ENCODE data around the gene HS3ST5. TPM values are rescaled to one million over a fixed set of nuclear protein-coding genes. Genes with fewer than 3 reads are reported as not detected.

Gene HS3ST5
- total RNA-seq, 3 donors from 2014 or later: not detected

- DNase-seq (no peak), ATAC-seq (no peak)
- Mint-ChIP-seq H3K4me1 (ENCODE audit: low read depth) (no peaks in the 10 kb centered on the region), H3K27me3 (ENCODE audit: low read depth) (no peaks in the 10 kb centered on the region), H3K4me3 (no peak overlapping the region), H3K36me3 (ENCODE audit: insufficient read depth) (no peaks in the 10 kb centered on the region), H3K9me3 (no peaks in the 10 kb centered on the region)
These were observed 38.4 kb downstream of the HS3ST5 start for GRCh38 chr6:114304304-114304887.

GRCh38 chr6:114301596-114302219 is 41.1 kb downstream of the HS3ST5 start:
- no peaks in the 10 kb centered on the region for H3K27me3 Mint-ChIP-seq (ENCODE audit: low read depth)
- no peaks in the 10 kb centered on the region for H3K9me3 Mint-ChIP-seq
- ATAC-seq (no peak), DNase-seq (no peak)
- no peaks in the 10 kb centered on the region for H3K4me1 Mint-ChIP-seq (ENCODE audit: low read depth)
- no peak overlapping the region for H3K4me3 Mint-ChIP-seq
- H3K36me3 Mint-ChIP-seq (ENCODE audit: insufficient read depth): no peaks in the 10 kb centered on the region

DNA sequence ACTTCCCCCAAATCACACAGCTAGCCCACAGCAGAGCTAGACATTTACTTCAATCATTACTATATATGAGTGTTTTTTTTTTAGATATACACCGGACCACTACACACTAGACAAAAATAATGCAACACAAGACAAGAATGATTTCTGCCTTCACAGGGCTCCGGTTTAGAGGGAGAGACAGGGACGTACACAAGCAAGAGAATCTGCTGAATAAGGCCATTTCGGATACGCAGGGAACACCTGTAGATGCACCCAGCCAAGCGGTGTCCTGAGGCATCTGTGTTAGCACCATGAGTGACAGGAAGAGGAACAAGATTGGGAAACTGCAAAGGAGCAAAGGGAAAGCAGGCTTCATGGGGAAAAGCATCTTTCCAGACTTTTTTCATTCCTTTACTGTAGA is 45.7 kb downstream of the HS3ST5 start:
- H3K4me1 Mint-ChIP-seq (ENCODE audit: low read depth): no peaks in the 10 kb centered on the region
- H3K36me3 Mint-ChIP-seq (ENCODE audit: insufficient read depth): no peaks in the 10 kb centered on the region

GRCh38 chr6:114292431-114292830 is 50.4 kb downstream of the HS3ST5 start:
- ATAC-seq (no peak), DNase-seq (no peak)
- Mint-ChIP-seq H3K4me3 (no peak overlapping the region), H3K36me3 (ENCODE audit: insufficient read depth) (no peaks in the 10 kb centered on the region), H3K4me1 (ENCODE audit: low read depth) (no peaks in the 10 kb centered on the region), H3K9me3 (no peaks in the 10 kb centered on the region), H3K27me3 (ENCODE audit: low read depth) (no peaks in the 10 kb centered on the region)

More for the DNA sequence above, 45.7 kb downstream of the HS3ST5 start:
- ATAC-seq (no peak), DNase-seq (no peak)
- Mint-ChIP-seq H3K27me3 (ENCODE audit: low read depth) (no peaks in the 10 kb centered on the region), H3K4me3 (no peak overlapping the region), H3K9me3 (no peaks in the 10 kb centered on the region)

DNA sequence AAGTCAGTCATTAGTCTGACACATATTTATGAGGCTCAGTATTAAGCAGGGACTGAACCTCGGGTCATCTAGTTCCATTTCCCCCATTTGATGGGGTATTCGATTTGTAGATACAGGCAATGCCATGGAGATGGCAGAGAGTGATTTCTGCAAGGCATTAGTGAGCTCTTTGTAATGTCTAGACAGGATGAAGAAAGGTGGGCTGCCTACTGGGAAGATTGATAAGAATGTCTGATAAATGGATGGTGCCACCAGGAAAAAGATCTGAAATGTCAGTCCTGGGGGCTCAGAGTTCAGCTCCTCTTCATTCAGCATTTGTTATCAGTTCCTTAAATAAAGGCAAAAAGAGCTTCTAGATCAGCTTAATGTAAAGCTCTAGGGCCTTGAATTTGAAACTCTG is 51.4 kb downstream of the HS3ST5 start:
- ATAC-seq (no peak), DNase-seq (no peak)
- H3K4me3 Mint-ChIP-seq: no peak overlapping the region
- no peaks in the 10 kb centered on the region for H3K36me3 Mint-ChIP-seq (ENCODE audit: insufficient read depth)
- H3K27me3 Mint-ChIP-seq (ENCODE audit: low read depth): no peaks in the 10 kb centered on the region
- H3K9me3 Mint-ChIP-seq: no peaks in the 10 kb centered on the region
- no peaks in the 10 kb centered on the region for H3K4me1 Mint-ChIP-seq (ENCODE audit: low read depth)

GRCh38 chr6:114290864-114291263 is 52.0 kb downstream of the HS3ST5 start:
- Mint-ChIP-seq H3K36me3 (ENCODE audit: insufficient read depth) (no peaks in the 10 kb centered on the region), H3K4me1 (ENCODE audit: low read depth) (no peaks in the 10 kb centered on the region), H3K4me3 (no peak overlapping the region), H3K9me3 (no peaks in the 10 kb centered on the region), H3K27me3 (ENCODE audit: low read depth) (no peaks in the 10 kb centered on the region)
- no peak for DNase-seq
- no peak for ATAC-seq

GRCh38 chr6:114288701-114289495 is 53.9 kb downstream of the HS3ST5 start:
- ATAC-seq (no peak), DNase-seq (no peak)
- H3K9me3 Mint-ChIP-seq: no peaks in the 10 kb centered on the region
- no peaks in the 10 kb centered on the region for H3K27me3 Mint-ChIP-seq (ENCODE audit: low read depth)
- H3K4me3 Mint-ChIP-seq: no peak overlapping the region
- no peaks in the 10 kb centered on the region for H3K4me1 Mint-ChIP-seq (ENCODE audit: low read depth)
- no peaks in the 10 kb centered on the region for H3K36me3 Mint-ChIP-seq (ENCODE audit: insufficient read depth)

DNA sequence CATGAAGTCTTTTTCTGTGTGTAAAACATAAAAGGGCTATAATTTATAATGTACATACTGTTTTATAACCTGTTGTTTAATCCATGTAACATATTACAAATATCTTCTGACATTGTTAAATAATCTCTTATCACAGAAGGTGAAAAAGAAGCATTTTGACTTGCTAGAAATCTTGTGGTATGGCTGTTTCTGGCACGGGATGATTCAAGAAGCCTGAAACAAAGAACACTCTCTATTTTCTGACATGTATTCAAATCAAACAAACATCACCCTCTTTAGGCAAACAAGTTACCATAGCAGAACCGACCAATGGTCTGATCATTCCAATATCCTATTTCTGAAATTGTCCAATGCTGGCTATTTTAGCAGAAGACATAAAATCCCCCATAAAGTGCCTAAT is 55.4 kb downstream of the HS3ST5 start:
- ATAC-seq: no peak
- no peaks in the 10 kb centered on the region for H3K27me3 Mint-ChIP-seq (ENCODE audit: low read depth)
- H3K4me1 Mint-ChIP-seq (ENCODE audit: low read depth): no peaks in the 10 kb centered on the region
- H3K4me3 Mint-ChIP-seq: no peak overlapping the region
- H3K36me3 Mint-ChIP-seq (ENCODE audit: insufficient read depth): no peaks in the 10 kb centered on the region
- no peak for DNase-seq
- no peaks in the 10 kb centered on the region for H3K9me3 Mint-ChIP-seq

DNA sequence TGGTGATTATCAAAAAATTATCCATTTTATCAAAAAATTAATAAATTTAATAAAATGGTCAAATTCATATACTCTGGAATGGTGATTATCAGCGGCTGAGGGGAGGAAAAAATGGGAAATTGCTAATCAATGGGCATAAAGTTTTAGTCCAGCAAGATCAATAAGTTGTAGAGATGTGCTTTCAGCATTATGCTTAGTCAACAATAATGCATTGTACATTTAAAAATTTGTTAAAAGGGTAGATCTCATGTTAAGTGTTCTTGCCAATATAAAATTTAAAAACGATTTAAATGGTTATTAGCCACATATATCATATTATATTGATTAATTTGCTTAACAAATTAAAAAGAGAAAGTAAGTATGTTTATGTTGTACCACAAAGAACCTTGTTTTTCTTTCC is 56.6 kb downstream of the HS3ST5 start:
- Mint-ChIP-seq H3K36me3 (ENCODE audit: insufficient read depth) (no peaks in the 10 kb centered on the region), H3K9me3 (no peaks in the 10 kb centered on the region), H3K4me3 (no peak overlapping the region), H3K27me3 (ENCODE audit: low read depth) (peaks cover 4% of the 10 kb centered on the region), H3K4me1 (ENCODE audit: low read depth) (no peaks in the 10 kb centered on the region)
- ATAC-seq (no peak), DNase-seq (no peak)

DNA sequence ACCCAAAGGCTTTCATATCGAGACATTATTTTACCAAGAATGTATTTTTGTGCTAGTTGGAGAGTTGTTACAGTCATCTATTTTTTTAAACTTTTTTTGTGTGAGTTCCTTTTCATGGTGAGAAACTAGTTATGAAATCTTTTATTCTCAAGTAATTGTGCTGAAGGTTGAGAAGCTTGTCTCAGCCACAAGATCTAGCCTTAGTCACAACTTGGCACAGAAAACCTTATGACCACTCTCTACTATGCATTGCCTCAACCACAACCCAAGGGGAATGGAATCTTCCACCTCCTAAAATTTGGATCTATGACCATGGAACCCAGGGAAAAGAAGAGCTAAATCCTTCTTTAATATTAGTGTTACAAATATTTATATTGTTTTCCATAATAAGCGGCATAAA is 58.5 kb downstream of the HS3ST5 start:
- no peaks in the 10 kb centered on the region for H3K36me3 Mint-ChIP-seq (ENCODE audit: insufficient read depth)
- DNase-seq: no peak
- no peaks in the 10 kb centered on the region for H3K4me1 Mint-ChIP-seq (ENCODE audit: low read depth)
- no peak overlapping the region for H3K4me3 Mint-ChIP-seq
- H3K27me3 Mint-ChIP-seq (ENCODE audit: low read depth): peaks cover 4% of the 10 kb centered on the region
- no peaks in the 10 kb centered on the region for H3K9me3 Mint-ChIP-seq
- no peak for ATAC-seq

- no peaks in the 10 kb centered on the region for H3K9me3 Mint-ChIP-seq
- no peaks in the 10 kb centered on the region for H3K4me1 Mint-ChIP-seq (ENCODE audit: low read depth)
- peaks cover 4% of the 10 kb centered on the region for H3K27me3 Mint-ChIP-seq (ENCODE audit: low read depth)
- ATAC-seq (no peak), DNase-seq (no peak)
- H3K36me3 Mint-ChIP-seq (ENCODE audit: insufficient read depth): no peaks in the 10 kb centered on the region
- H3K4me3 Mint-ChIP-seq: no peak overlapping the region
These were observed 60.5 kb downstream of the HS3ST5 start for GRCh38 chr6:114282292-114282691.

GRCh38 chr6:114281496-114281895 is 61.3 kb downstream of the HS3ST5 start:
- H3K27me3 Mint-ChIP-seq (ENCODE audit: low read depth): peaks cover 4% of the 10 kb centered on the region
- no peak for ATAC-seq
- no peak overlapping the region for H3K4me3 Mint-ChIP-seq
- H3K36me3 Mint-ChIP-seq (ENCODE audit: insufficient read depth): no peaks in the 10 kb centered on the region
- DNase-seq: no peak
- no peaks in the 10 kb centered on the region for H3K9me3 Mint-ChIP-seq
- H3K4me1 Mint-ChIP-seq (ENCODE audit: low read depth): no peaks in the 10 kb centered on the region

GRCh38 chr6:114280239-114280982 is 62.4 kb downstream of the HS3ST5 start:
- H3K27me3 Mint-ChIP-seq (ENCODE audit: low read depth): peaks cover 4% of the 10 kb centered on the region
- no peaks in the 10 kb centered on the region for H3K4me1 Mint-ChIP-seq (ENCODE audit: low read depth)
- H3K9me3 Mint-ChIP-seq: no peaks in the 10 kb centered on the region
- ATAC-seq: no peak
- no peak for DNase-seq
- no peak overlapping the region for H3K4me3 Mint-ChIP-seq
- H3K36me3 Mint-ChIP-seq (ENCODE audit: insufficient read depth): no peaks in the 10 kb centered on the region

DNA sequence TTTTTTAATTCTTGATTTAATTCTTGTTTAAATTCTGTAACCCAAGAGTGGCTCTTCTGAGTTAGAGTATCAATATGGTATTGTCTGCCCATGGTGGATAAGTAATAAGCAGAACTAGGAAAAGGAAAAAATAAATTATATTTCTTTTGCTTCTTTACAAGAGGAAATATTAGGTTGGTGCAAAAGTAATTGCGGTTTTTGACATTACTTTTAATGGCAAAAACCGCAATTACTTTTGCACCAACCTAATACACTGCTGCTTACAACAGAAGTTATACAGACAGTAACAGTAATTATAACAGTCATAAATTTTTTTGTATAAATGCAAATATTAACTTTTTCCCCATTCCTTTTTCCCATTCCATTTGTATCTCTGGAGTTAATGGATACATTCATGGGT is 65.6 kb downstream of the HS3ST5 start:
- Mint-ChIP-seq H3K9me3 (no peaks in the 10 kb centered on the region), H3K4me3 (no peak overlapping the region), H3K4me1 (ENCODE audit: low read depth) (no peaks in the 10 kb centered on the region), H3K27me3 (ENCODE audit: low read depth) (peaks cover 4% of the 10 kb centered on the region), H3K36me3 (ENCODE audit: insufficient read depth) (no peaks in the 10 kb centered on the region)
- ATAC-seq (no peak), DNase-seq (no peak)

Data from activated T-cell treated with anti-CD3 and anti-CD28 coated beads, Interleukin-2, amount 50 U/mL, for 4 hours (primary cell).